B cell (primary cell): ENCODE measurements around the gene MAD1L1. TPM values are rescaled to one million over a fixed set of nuclear protein-coding genes. Genes with fewer than 3 reads are reported as not detected.

Source experiments
- ATAC-seq: fragments of 200-7000 bp; cut with Tn5 transposase; one replicate; pipeline ENCODE4 v1.10.0; 2021; ENCODE audit warnings: low read depth, mild to moderate bottlenecking, moderate number of reproducible peaks, moderate library complexity
- CTCF ChIA-PET: fragments of 350-600 bp; sonication (Branson Sonifier 250); formaldehyde crosslinking; loops from one replicate; lab custom pipeline; 2021; ENCODE audit warnings: antibody characterized with exemption, inconsistent platforms; lab: Charles Lee
- POLR2A ChIA-PET: fragments of 350-600 bp; sonication (Branson Sonifier 250); formaldehyde crosslinking; loops from one replicate; lab custom pipeline; 2021; ENCODE audit warnings: antibody characterized with exemption; lab: Charles Lee
- DNase-seq: peaks from one replicate; pipeline ENCODE4 v3.0.0; 2013
- H2AFZ ChIP-seq: 2 replicates; pipeline ENCODE4 v1.6.1; 2012; ENCODE audit warnings: mild to moderate bottlenecking, low read depth, low read length; ENCODE audit not compliant: insufficient read depth, poor library complexity, severe bottlenecking
- H3K27ac ChIP-seq, 2 donors: 1 replicate in 1 of 2; 2 replicates in 1 of 2; pipeline ENCODE4 v1.5.1; 2012 to 2013; ENCODE audit warnings: low read length in 2 of 2, mild to moderate bottlenecking in 2 of 2, moderate library complexity in 1 of 2
- H3K27me3 ChIP-seq, 4 experiments: fragments of 200-600 bp in 1 of 4; sonication (generic) in 1 of 4; replicated peaks in 1 of 4; 1 replicate in 2 of 4; 2 replicates in 2 of 4; pipeline versions ENCODE4 v1.6.1 to v1.7.0; 2013 to 2016; ENCODE audit warnings: low read length in 3 of 4, mild to moderate bottlenecking in 2 of 4, mixed read lengths in 1 of 4, moderate library complexity in 1 of 4; ENCODE audit not compliant: insufficient read depth in 4 of 4, control insufficient read depth in 3 of 4; ENCODE audit errors: control extremely low read depth in 1 of 4
- H3K36me3 ChIP-seq, 2 experiments: replicated peaks in 1 of 2; 1 replicate in 1 of 2; 2 replicates in 1 of 2; pipeline versions ENCODE4 v1.6.1 to v1.7.1; 2013; ENCODE audit warnings: low read length in 1 of 2; ENCODE audit not compliant: insufficient read depth in 2 of 2, control insufficient read depth in 1 of 2; ENCODE audit errors: control extremely low read depth in 1 of 2, extremely low read depth in 1 of 2
- H3K4me1 ChIP-seq, 2 donors: fragments of 200-600 bp in 1 of 2; sonication (generic) in 1 of 2; 1 replicate in 1 of 2; 2 replicates in 1 of 2; pipeline versions ENCODE4 v1.5.1 to v1.6.1; 2013 to 2017; ENCODE audit warnings: low read length in 2 of 2; ENCODE audit not compliant: control insufficient read depth in 2 of 2, insufficient read depth in 2 of 2
- H3K4me2 ChIP-seq: replicated peaks from 2 replicates; pipeline ENCODE3; 2012; ENCODE audit warnings: mild to moderate bottlenecking, low read depth, low read length; ENCODE audit not compliant: poor library complexity, severe bottlenecking
- H3K4me3 ChIP-seq, 5 experiments: fragments of 200-600 bp in 1 of 5; sonication (generic) in 1 of 5; 1 replicate in 3 of 5; 2 replicates in 2 of 5; pipeline versions ENCODE4 v1.5.1 to v1.7.0; 2011 to 2016; ENCODE audit warnings: low read length in 4 of 5, mild to moderate bottlenecking in 4 of 5, low read depth in 2 of 5, control low read depth in 1 of 5, moderate library complexity in 1 of 5; ENCODE audit not compliant: insufficient read depth in 1 of 5; ENCODE audit errors: control extremely low read depth in 1 of 5, extremely low read depth in 1 of 5
- H3K79me2 ChIP-seq: fragments of 200-600 bp; sonication (generic); one replicate; pipeline ENCODE4 v1.6.0; 2016; ENCODE audit warnings: low read length; ENCODE audit not compliant: control insufficient read depth, insufficient read depth
- H3K9ac ChIP-seq: fragments of 200-600 bp; sonication (generic); 2 replicates; pipeline ENCODE4 v1.6.1; 2017; ENCODE audit warnings: mild to moderate bottlenecking, low read length, moderate library complexity
- H3K9me3 ChIP-seq, 3 donors: one replicate each; pipeline versions ENCODE4 v1.6.1 to v1.7.1; 2013; ENCODE audit warnings: low read length in 2 of 3; ENCODE audit not compliant: control insufficient read depth in 2 of 3, insufficient read depth in 1 of 3; ENCODE audit errors: control extremely low read depth in 1 of 3
- H4K20me1 ChIP-seq: 2 replicates; pipeline ENCODE4 v1.6.0; 2012; ENCODE audit warnings: mild to moderate bottlenecking, low read length; ENCODE audit not compliant: insufficient read depth, control insufficient read depth, poor library complexity, severe bottlenecking
- H3K27ac Mint-ChIP-seq: one replicate; pipeline ENCODE4 v1.8.0; 2021; ENCODE audit warnings: mixed read lengths
- H3K27me3 Mint-ChIP-seq: one replicate; pipeline ENCODE4 v1.8.0; 2021; ENCODE audit warnings: mixed read lengths
- H3K4me1 Mint-ChIP-seq: one replicate; pipeline ENCODE4 v1.8.0; 2021; ENCODE audit warnings: mixed read lengths
- H3K4me3 Mint-ChIP-seq: one replicate; pipeline ENCODE4 v1.8.0; 2021; ENCODE audit warnings: mixed read lengths
- H3K9me3 Mint-ChIP-seq: one replicate; pipeline ENCODE4 v1.8.0; 2022; ENCODE audit warnings: mixed read lengths; ENCODE audit not compliant: insufficient read depth
- CTCF ChIP-seq: fragments of 200-600 bp; IDR thresholded peaks from one replicate; pipeline ENCODE4 v1.8.0; 2022; ENCODE audit warnings: antibody characterized with exemption, mild to moderate bottlenecking
- EZH2 ChIP-seq: IDR thresholded peaks from 2 replicates; pipeline ENCODE4 v1.6.1; 2012; ENCODE audit warnings: borderline replicate concordance, low read depth, mild to moderate bottlenecking, moderate library complexity, low read length; ENCODE audit not compliant: insufficient read depth, poor library complexity, severe bottlenecking
- WGBS: methylation state at CpG from one replicate; pipeline ENCODE4 v1.1.5; 2013; ENCODE audit warnings: missing lambda C conversion rate; ENCODE audit not compliant: insufficient coverage; 5-methylcytosine and 5-hydroxymethylcytosine counted together
- intact Hi-C: fragments of 100-400 bp; cut with micrococcal nuclease; formaldehyde crosslinking; loops from one replicate; pipeline ENCODE4 v1.10.0; 2022
- polyA plus RNA-seq: library from polyadenylated mRNA; depleted of rRNA; stranded (reverse); fragments of >200 nt; gene quantifications from 2 replicates; pipeline ENCODE4 v1.2.3, GENCODE V29; 2012
- total RNA-seq, 2 donors: library from RNA; stranded (reverse); fragments of 120-200 nt in 1 of 2; gene quantifications; 1 replicate in 1 of 2; 2 replicates in 1 of 2; pipeline versions ENCODE4 v1.2.3 to v1.2.4, GENCODE V29; 2013 to 2022

Gene MAD1L1
- total and polyA plus RNA-seq, 2 donors (not counting 1 experiment from before 2014, with no cell fraction given), result 86.7 to 110 TPM

GRCh38 chr7:2084781-2085505 lies 147.8 kb downstream of the MAD1L1 start:
- no peak for ATAC-seq
- TF ChIP-seq CTCF (no peak), EZH2 (no peak)
- Histone ChIP-seq H3K27ac (no peak overlapping the region), H3K4me2 (no peak overlapping the region), H3K4me3 (no peak overlapping the region), H3K27me3 (no peaks in the 10 kb centered on the region), H3K9me3 (no peaks in the 10 kb centered on the region), H3K79me2 (peaks cover 32% of the 10 kb centered on the region), H3K9ac (no peak overlapping the region), H3K36me3 (peaks cover 0 to 8% of the 10 kb centered on the region in 2 experiments), H3K4me1 (peaks cover 5 to 14% of the 10 kb centered on the region in 2 donors), H4K20me1 (no peaks in the 10 kb centered on the region), H2AFZ (no peak overlapping the region)
- 89% methylated on average over 23 of the region's 25 CpGs for WGBS
- H3K27me3 Mint-ChIP-seq, result no peaks in the 10 kb centered on the region
- ChIA-PET CTCF (interaction anchor here (3.1 kb wide), 1 partner anchor 13 kb away, joined by 8 read pairs; no protein-coding TSS in a partner anchor), POLR2A (no interaction called here)
- intact Hi-C loops, result no loop called here
- no peaks in the 10 kb centered on the region for H3K9me3 Mint-ChIP-seq
- peak overlapping the region; percentile 68 for H3K27ac Mint-ChIP-seq
- H3K4me1 Mint-ChIP-seq, result peaks cover 11% of the 10 kb centered on the region
- no peak overlapping the region for H3K4me3 Mint-ChIP-seq
- no peak for DNase-seq

GRCh38 chr7:2084331-2084730 lies 148.4 kb downstream of the MAD1L1 start:
- WGBS, result 72% methylated on average over 18 of the region's 18 CpGs
- intact Hi-C loops, result no loop called here
- H3K4me3 ChIP-seq, result no peak overlapping the region
- Mint-ChIP-seq H3K27ac (peak overlapping the region; percentile 37), H3K4me1 (peaks cover 16% of the 10 kb centered on the region), H3K9me3 (no peaks in the 10 kb centered on the region), H3K27me3 (no peaks in the 10 kb centered on the region), H3K4me3 (no peak overlapping the region)
- DNase-seq (no peak), ATAC-seq (no peak)
- CTCF ChIA-PET, result no interaction called here
- peaks cover 0 to 8% of the 10 kb centered on the region in 2 experiments for H3K36me3 ChIP-seq
- no peaks in the 10 kb centered on the region for H3K9me3 ChIP-seq
- H3K9ac ChIP-seq, result no peak overlapping the region
- POLR2A ChIA-PET, result no interaction called here
- H3K27me3 ChIP-seq, result no peaks in the 10 kb centered on the region
- peaks cover 10 to 20% of the 10 kb centered on the region in 2 donors for H3K4me1 ChIP-seq
- H3K4me2 ChIP-seq, result no peak overlapping the region
- H4K20me1 ChIP-seq, result no peaks in the 10 kb centered on the region
- H2AFZ ChIP-seq, result no peak overlapping the region
- H3K79me2 ChIP-seq, result peaks cover 34% of the 10 kb centered on the region
- TF ChIP-seq EZH2, result no peak
- TF ChIP-seq CTCF, result no peak
- no peak overlapping the region for H3K27ac ChIP-seq
